NCI-H748 (cell line): Measurements from ENCODE around the gene ASPA.
"Not testable (repeated sequence)": the region's sequence is repeated elsewhere in the genome, so short reads cannot be mapped to it uniquely, and the experiment has no call there.

Experiments
- DNase-seq: peaks from one replicate; lab custom pipeline; 2025; ENCODE audit not compliant: unreplicated experiment; lab: John Stamatoyannopoulos, UW

ASPA gene

DNA sequence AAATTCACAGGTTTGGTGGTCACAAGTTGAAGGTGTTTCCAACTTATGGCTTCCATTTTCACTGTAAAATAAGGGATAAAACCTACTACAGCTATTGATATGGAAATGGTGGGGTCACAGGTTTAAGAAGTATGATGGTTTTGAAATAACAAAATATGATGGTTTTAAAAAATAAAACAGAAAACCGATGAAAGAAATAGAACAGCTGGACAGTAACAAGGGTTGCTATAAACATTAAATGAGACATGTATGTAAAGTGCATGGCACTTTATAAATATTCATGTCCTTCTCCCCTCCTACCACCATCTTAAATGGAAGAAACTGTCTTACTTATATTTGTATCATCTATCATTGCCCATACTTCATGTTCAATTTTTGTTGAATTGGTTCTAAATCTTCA, 31.3 kb downstream of the ASPA start:
- no peak for DNase-seq

DNA sequence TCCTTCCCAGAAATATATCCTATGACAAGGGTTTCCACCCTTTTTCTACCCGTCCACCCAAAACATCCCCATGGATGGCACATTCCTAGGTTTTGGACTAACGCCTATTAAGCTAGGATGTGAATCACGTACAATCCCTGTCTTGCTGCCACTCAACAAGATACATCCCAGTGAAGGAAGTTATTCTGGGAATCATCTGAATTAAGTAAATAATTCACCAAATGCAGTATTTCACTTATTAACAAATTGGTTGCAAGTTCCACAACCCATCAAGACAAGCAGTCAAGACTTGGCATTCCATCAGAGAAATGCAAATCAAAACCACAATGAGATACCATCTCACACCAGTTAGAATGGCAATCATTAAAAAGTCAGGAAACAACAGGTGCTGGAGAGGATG, 32.1 kb downstream of the ASPA start:
- DNase-seq, result no peak

DNA sequence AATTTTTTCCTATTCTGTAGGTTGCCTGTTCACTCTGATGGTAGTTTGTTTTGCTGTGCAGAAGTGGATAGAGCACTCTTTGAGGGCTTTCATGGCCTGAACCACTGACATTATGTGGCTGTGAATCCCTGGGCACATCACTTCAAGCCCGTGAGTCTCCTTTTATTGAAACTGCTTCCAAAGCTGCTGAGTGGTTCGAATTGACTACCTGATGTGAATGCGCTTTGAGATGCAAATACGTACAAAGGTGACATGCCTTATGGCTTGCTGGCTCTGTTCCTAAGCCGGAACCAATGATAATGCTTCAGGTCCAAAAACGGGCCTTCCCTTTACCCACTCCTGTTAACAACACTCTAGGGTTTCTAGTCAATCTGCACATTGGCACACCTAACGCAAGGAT, 34.3 kb downstream of the ASPA start:
- DNase-seq, result no peak

- DNase-seq, result no peak
These were observed 36.2 kb downstream of the ASPA start for GRCh38 chr17:3511852-3512504.

- no peak for DNase-seq
These were observed 36.8 kb downstream of the ASPA start for GRCh38 chr17:3512505-3513171.

- no peak for DNase-seq
These were observed 37.7 kb downstream of the ASPA start for GRCh38 chr17:3513305-3514035.

- DNase-seq, result not testable (repeated sequence)
These were observed 38.4 kb downstream of the ASPA start for GRCh38 chr17:3514167-3514566.

- no peak for DNase-seq
These were observed 39.1 kb downstream of the ASPA start for GRCh38 chr17:3514873-3515272.

- DNase-seq, result not testable (repeated sequence)
These were observed 43.7 kb downstream of the ASPA start for GRCh38 chr17:3519472-3519871.

GRCh38 chr17:3524024-3524423, 48.2 kb downstream of the ASPA start:
- no peak for DNase-seq

- no peak for DNase-seq
These were observed 50.7 kb downstream of the ASPA start for GRCh38 chr17:3526491-3526890.

GRCh38 chr17:3526971-3527370, 51.2 kb downstream of the ASPA start:
- DNase-seq, result no peak

DNA sequence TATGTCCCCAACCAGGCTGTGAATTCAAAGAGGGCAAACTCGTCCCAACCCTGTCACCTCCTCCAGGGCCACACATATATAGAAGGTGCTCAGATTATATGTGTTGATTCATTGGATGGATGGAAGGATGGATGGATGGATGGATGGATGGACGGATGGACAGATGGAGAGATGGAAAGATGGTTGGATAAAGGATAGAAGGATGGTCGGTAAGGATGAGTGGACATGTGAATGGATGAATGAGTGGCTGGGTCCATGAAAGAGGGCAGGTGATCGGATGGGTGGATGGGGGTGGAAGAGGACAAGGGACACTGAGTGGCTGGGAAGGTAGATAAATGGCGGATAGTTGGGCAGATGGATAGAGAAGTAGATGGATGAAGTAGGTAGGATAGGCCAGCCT, 51.7 kb downstream of the ASPA start:
- DNase-seq, result no peak

- no peak for DNase-seq
These were observed 52.1 kb downstream of the ASPA start for GRCh38 chr17:3527896-3528295.

GRCh38 chr17:3528403-3528851, 52.6 kb downstream of the ASPA start:
- DNase-seq, result no peak

DNA sequence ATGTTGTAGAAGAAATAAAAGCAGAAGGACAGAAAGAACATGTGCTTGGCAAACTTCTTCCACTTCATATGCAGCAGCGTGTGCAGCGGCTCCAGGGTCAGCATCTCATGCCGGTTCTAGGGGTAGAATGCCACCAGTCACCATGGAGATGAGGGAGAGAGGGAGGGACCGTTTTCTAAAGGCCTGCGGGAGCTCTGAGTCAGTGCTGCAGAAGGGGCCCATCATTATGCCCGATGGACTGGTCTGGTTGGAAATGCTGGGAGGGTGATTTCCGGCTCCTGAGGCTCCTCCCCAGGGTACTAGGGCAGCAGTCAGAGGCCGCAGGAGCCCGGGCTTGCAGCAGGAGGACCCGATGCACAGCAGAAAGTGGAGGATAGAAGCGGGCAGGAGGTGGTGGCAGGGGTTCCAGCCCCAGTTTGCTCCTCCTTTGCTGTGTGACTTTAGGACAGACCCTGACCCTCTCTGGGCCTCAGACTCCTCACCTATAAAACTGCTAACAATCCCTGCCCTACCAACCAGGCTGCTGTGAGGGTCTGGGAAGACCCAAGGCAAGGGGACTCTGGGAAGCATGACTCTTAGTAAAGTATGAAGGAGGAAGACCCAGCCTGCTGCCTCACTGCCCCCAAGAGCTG, 53.2 kb downstream of the ASPA start:
- DNase-seq, result peak; percentile 25

DNA sequence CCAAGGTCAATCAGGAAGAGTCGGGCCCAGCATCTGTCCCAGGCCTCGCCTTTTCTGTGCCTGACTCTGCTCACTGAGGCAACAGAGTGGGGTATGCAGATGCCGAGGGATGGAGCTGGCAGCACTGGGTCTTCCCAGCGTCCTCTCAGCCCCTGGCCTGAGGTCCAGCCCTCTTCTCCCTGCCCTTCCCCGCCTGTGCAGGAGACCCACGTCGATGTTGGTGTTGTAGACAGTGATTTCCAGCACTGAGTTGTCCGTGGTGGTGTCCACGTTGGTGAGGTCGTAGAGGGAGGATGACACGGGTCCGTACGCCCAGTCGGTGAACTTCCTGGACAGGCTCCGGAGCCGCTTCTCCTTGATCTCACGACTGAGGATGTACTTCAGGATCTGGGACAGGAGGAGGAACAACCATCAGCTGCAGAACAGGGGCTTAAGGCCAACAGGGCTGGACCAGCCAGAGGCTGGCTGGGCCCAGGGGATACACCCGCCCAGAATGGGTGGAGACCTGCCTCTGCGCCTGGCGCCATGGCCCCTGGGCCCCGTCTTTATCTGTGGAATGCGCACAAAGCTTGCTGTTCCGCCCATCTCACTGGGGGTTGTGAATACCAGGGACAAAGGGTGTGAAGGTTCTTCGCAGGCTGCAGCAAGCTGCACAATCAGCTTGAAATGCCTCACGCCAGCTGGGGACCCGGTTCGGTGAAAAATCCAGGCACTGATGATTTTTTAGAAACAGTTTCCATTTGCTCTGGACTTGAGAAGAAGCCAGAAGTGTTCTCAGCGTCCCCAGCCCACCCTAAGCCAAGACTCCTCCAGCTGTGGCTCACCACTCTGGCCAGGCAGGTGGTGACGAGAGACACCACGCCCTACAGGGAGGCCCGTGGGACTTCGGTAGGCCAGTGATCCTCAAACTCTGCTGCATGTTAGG, 54.3 kb downstream of the ASPA start:
- DNase-seq, result peak; percentile 15

DNA sequence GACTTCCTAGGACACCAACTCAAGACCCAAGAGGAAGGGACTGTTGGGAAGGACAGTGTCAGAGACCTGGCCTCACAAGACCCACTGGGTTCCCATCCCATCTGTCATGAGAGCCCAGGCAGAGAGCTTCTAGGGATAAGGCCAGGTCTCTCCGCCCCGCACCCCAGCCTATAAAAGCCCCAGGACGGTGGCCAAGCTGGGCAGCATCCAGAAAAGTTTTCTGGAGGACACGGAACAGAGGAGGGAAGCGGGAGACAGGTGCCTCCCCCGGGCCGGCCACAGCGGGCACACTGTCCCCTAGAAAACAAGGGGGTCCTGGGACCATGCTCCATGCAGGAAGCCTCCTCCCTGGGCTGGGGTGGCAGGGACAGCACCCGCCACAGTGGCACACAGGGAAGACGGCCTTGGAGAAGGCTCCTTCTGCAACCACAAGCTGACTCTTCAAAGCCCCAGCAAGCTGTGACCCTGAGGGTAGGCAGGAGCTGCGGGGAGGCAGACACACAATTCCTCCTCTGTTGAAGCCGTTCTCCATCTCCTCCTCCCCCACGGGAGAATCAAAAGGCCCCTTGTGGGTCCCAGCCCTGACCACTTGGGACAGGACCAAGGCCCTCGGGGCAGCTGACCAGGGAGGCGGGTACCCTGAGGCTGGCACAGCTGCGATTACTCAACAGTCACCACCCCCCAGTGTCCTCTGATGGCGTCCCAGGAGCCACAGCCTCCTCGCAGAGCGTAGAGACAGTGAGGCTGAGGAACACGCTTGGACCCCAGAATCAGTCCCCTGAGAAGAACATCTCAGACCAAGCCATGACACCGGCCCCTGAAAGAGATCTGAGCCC, 55.7 kb downstream of the ASPA start:
- no peak for DNase-seq

DNA sequence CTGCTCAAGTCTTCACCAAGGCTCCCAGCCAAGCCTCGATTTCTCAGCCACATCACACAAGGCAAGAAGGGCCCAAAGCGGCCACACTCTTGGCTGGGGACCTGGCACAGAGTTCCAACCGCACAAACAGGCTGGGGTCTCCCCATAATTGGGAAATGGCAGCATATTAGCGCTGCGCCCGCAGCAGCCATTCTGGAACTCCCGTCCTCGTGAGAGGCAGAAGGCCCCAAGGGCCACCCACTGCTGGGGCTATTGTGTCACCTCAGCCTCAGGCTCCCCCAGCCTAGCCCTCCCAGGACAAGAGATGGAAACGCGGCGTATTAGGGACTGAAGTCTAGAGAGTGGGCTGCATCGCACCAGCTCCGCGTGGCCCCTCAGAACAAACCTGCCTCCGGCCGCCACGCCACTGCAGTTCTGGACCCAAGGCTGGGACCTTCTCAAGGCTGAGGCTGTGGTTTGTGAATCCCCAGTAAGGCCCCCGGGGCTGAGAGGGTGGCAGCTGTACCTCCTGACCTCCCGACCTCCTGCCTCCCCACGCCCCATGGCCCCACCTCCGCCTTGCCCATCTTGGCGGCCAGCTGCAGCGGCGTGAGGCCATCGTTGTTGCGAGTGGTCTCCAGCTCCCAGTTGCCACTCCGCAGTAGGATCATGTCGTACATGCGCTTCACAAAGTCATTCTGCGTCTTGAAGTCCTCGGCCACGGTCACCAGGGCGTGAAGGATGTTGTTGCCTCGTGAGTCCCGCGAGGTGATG, 56.5 kb downstream of the ASPA start:
- no peak for DNase-seq
